Embryonic facial prominence (tissue), 1 donor: ENCODE data around the gene FBXO17.
"Not testable (repeated sequence)": the region's sequence is repeated elsewhere in the genome, so short reads cannot be mapped to it uniquely, and the experiment has no call there.

Experiments used
- DNase-seq: peaks from one replicate; pipeline ENCODE4 v3.0.0-alpha.2; 2016; ENCODE audit errors: extremely low spot score

FBXO17 gene

GRCh38 chr19:38944981-38945506, 30.5 kb downstream of the FBXO17 start:
- DNase-seq, result no peak

- no peak for DNase-seq
Measured at GRCh38 chr19:38942471-38943181, 32.9 kb downstream of the FBXO17 start.

- no peak for DNase-seq
Measured at GRCh38 chr19:38941979-38942378, 33.6 kb downstream of the FBXO17 start.

GRCh38 chr19:38941466-38941865, 34.1 kb downstream of the FBXO17 start:
- DNase-seq, result not testable (repeated sequence)

GRCh38 chr19:38939957-38940356, 35.6 kb downstream of the FBXO17 start:
- no peak for DNase-seq

- no peak for DNase-seq
Measured at GRCh38 chr19:38933544-38933943, 42.0 kb downstream of the FBXO17 start.

GRCh38 chr19:38932425-38933179, 42.9 kb downstream of the FBXO17 start:
- DNase-seq, result no peak

- DNase-seq, result no peak
Measured at GRCh38 chr19:38931521-38931793, 44.1 kb downstream of the FBXO17 start.

GRCh38 chr19:38930776-38931520, 44.6 kb downstream of the FBXO17 start, which contains the start of gene MRPS12:
MRPS12 (plus strand) TSS chr19:38930944; CDS start chr19:38931295, 351 bp downstream.
- DNase-seq, result peak; percentile 99

- peak; percentile 90 for DNase-seq
Measured at GRCh38 chr19:38929929-38930775, 45.4 kb downstream of the FBXO17 start, which contains the start of gene SARS2. SARS2 (minus strand) TSS chr19:38930763; CDS start chr19:38930736, 27 bp downstream.

GRCh38 chr19:38928391-38929001, 47.0 kb downstream of the FBXO17 start:
- no peak for DNase-seq

- no peak for DNase-seq
Measured at GRCh38 chr19:38924388-38924787, 51.2 kb downstream of the FBXO17 start.

- no peak for DNase-seq
Measured at GRCh38 chr19:38922482-38922881, 53.1 kb downstream of the FBXO17 start.

- no peak for DNase-seq
Measured at GRCh38 chr19:38921420-38922274, 53.9 kb downstream of the FBXO17 start.

- no peak for DNase-seq
Measured at GRCh38 chr19:38920602-38921419, 54.7 kb downstream of the FBXO17 start.

GRCh38 chr19:38919837-38920601, 55.5 kb downstream of the FBXO17 start:
- no peak for DNase-seq

- no peak for DNase-seq
Measured at GRCh38 chr19:38918526-38918925, 57.0 kb downstream of the FBXO17 start.

- no peak for DNase-seq
Measured at GRCh38 chr19:38917921-38918491, 57.5 kb downstream of the FBXO17 start.
